HG02798 (cell line): ENCODE data around the gene RASGEF1B.

ENCODE experiments used
- ATAC-seq: cut with Tn5 transposase; IDR thresholded peaks from one replicate; pipeline ENCODE4 v1.9.1; 2021; ENCODE audit warnings: mild to moderate bottlenecking; ENCODE audit not compliant: unreplicated experiment, poor library complexity

RASGEF1B gene

DNA sequence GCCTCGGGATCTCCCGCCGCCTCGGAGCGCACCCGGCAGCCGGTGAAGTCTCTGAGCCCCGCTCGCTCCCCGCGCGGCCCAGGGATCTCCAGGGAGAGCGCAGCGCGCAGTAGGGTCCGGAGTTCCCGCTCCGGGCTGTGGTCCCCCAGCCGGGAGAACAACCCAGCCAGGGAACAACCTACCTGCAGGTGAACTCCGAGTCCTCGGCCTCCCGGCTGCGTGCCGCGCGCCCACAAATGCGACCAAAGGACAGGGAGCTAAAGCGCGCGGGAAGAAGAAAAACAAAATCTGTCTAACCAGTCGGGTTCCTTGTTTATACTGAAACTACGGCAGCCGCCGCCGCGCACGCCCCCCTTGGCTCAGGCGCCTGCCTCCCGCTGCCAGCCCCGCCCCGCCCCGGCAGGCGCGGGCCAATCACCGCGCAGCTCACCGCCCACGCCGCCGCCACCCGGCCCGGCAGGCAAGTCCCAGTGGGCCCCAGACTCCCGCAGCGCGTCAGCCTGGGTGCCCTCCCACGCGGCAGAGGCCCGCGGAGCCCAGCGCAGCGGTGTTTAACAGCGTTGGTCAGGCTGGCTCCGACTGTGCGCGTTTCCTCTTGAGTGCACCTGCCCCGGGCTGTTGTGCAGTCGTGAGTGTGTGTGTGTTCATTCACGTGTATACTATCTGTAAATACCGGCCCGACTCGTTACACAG lies at the start of gene RASGEF1B:
RASGEF1B (minus strand) TSS at position 320 of the 693 bp plus-strand sequence. CDS start 12,399 bp downstream, outside the sequence.
- peak; percentile 98 for ATAC-seq

DNA sequence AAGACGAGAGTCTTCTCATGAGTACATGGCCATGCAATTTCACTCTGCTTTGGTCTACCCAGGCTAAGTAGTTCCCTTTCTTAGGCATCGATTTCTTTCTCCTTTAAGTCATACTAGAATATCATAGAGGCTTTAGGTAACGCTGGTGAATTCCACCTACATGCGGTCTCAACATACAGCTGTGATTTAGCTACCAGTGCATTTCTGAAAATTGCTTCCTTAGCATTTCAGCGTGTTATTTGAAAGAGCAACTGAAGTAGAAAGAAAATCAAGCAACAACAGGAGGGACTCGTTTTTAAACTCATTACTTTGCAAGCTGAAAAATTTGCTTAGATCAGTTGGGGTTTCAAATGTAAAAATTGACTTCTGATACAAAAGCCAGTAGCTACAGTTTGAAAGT lies 48.1 kb upstream of the RASGEF1B start:
- no peak for ATAC-seq

DNA sequence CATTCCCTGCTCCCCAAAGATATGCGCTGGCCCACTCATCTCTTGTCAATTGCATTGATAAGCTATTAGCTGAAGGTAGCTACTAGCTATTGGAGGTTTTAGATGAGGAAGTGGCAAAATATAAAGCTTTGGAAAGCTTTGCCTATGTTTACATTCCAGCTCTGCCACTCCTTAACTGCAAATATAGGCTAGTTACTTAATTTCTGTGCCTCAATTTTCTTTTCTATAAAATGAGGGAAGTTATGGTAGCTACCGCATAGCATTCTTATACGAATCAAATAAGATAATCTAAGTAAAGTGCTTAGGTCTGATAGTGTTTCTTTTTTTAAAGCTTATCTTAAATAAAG lies 47.7 kb upstream of the RASGEF1B start:
- no peak for ATAC-seq

DNA sequence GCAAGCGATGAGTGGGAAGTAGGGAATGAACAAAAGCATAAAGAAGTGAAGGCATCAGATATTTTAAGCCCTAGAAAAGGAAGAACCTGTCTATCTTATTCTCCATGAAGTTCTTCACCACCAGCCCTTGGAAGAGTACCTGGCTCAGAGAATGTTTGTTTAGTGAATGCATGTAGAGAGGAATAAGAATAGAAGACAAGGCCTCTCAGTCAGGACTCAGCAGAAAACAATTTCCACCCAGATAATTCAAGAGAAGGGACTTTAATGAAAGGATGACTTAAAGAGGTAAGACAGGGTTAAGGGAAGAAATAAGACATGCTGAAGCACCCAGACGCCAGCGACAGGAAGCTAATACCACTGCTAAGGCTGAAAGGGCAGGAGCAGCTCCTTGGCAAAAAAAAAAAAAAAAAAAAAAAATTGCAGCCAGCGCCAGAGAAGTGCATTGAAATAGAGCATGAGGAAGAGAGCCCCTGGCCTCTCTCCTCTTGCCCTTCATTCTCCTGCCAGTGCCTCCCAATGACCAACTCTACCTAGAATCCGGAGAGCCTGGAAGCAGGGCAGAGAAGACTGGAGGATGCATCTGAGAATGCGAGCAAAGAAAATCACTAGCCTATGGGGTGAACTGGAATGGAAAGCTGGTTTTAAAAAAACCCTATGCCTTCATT lies 47.2 kb upstream of the RASGEF1B start:
- no peak for ATAC-seq

DNA sequence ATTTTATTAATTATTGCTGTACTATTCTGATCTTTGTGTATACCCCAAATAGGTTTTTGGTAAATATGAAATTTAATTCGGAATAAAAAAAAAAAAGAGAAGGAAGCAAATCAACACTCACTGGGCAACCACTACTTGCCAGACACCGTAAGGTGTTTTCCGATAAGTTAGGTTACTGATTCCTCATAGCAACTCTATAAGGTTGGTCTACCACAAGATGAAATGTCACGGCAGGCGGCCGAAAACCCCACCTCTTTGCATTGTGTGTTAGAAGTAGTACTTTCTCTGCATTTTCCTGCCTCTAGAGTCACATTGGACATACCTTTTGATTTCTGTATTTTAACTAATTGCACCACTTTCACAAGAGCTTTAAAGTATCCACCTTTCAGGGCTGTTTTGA lies 44.5 kb upstream of the RASGEF1B start:
- no peak for ATAC-seq

DNA sequence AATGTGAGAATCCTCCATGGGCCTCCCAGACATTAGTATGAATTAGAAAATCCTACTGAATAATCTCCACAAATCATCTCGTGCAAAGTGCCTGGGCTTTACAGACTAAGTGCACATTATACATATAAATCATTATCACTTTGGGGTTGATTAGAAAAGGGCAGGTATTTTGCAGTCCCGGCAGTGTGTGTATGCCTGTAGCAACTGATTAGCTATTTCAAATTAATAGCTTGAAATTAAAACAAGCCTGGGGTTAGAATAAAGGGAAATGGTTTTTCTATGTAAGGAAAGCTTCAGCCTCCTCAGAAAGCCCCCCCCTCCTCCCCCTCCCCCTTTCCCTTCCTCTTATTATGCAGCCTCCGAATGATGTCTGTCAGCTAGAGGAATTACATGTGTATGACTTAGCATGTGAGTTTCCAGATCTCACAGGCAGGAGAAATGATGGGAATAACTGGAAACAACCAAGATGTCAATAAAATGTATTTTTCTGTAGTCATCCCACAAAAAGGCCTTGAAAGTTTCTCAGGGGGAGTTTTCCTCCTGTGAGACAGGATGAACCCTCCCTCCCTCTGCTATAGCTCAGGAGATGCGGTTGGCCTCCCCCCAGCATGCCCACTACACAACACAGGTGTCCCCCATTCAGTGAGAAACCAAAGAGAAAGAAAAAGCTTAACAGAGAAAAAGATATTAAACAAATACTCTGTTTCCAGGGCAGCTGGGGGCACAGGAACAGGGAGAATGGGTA lies 41.2 kb upstream of the RASGEF1B start:
- ATAC-seq = no peak

DNA sequence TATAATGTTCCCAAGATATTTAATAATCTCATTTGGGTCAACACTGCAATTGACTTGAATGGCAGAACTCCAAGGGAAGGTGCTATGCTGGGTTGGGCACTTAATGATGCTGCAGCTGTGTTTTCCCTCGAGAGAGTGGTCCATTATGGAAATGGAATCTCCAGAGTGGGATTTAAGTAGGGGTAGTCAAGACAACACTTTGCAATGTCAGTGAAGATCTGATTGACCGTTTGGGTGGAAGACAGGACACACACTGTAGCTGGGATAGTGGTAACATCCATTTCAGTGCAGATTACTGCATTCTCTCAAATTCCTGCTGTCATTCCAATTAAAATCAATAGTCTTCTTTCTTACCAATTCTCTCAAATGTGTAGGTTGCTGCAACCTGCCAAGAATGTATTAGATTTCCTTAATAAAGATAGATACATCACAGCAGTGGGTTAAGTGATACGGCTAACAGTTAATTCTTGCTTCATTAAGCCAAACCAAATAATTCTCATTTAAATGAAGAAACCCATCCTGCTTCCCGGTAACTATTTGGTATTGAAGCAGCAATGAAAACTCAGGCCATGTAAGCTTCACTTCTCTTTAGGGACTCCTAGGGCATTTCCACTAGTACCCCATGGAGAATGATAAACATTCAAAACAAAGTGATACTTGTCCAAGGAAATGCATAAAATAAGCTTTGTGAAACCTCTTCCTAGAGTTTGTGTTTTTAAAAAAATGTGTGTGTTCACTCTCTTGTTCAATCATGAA lies 40.5 kb upstream of the RASGEF1B start:
- ATAC-seq = no peak

DNA sequence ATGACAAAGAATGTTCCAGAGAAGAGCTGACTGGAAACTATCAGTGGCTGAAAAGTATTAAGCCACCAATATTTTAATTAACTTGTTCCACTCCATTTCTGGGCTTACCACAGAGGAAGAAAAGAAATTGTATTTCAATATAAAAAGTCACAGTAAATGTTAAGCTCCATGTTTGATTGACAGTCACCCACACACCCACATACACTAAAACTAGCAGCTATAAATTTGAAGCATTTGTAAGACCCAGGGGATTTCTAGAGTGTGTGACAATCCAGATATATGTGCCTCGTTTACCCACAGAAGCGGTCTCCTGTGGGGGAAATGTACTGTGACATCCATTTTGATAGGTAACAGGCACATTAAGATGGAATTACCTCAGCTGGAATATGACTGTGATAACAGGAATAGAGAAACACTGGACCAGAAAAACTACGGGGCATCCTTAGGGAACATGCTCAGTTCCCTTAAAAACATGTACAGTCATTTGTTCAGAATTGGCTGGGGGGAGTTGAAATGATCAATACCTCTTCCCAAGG lies 39.0 kb upstream of the RASGEF1B start:
- ATAC-seq = no peak

DNA sequence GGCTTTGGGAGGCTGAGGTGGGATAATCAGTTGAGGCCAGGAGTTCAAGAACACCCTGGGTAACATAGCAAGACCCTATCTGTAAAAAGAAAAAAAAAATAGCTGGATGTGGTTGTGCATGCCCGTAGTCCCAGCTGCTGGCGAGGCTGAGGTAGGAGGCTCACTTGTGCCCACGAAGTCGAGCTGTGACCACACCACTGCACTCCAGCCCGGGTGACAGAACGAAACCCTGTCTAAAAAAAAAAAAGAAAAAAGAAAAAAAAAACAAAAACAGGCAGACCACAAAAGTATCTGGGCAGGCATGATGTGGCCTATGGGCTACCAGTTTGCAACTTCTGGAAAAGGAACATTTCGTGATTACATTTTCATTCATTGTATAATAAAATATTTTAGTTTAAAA lies 38.1 kb upstream of the RASGEF1B start:
- ATAC-seq = no peak

DNA sequence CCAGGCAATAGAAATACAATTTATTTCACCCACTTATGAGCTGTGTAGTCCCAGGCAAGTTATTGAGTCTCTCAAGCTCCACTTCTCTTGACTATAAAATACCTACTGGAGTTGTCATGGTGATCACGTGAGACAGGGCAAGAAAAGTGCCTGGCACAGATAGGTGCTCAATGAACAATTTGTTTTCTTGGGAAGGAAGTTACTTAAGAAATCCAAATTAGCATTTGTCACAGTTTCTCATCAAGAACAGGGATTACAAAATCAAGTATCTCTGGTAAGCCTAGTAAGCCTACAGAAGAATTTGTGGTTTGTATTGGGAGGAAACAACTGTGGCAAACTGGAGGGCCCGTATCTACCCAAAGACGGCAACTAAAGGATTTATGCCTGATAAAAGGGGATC lies 37.5 kb upstream of the RASGEF1B start:
- no peak for ATAC-seq

DNA sequence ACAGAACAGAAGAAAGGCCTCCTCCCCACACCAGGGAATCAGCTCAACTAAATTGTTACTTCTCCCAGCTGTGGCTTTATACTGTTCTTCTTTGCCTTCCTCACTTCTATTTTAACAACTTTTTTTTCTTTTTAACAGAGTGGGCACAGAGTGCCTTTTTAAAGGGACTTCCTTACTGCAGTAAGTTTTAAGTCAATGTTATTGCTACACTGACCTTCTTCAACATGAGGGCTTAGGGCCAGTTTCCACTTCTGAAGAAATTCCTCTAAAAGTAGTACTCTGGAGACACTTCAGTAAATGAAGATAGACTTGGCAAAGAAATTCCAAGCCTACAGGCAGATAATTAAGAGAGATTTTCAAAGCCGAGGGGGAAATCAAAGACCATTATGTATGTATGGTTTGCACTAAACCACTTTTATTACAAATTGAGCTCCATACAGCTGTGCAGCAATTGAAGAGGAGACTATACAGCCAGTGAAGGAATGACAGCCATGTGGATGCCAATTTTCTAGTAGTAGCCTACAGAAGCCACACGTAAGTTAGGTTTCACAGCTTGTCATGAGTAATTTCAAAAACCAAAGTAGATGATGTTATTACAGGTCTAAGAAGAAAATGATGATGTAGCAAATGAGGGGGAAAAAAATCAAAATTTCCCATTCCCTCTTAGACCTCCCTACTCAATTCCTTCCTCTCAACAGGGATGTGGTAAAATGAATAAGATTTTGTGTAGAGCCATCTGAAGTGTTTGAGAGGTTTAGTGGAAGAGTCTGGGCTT lies 36.9 kb upstream of the RASGEF1B start:
- ATAC-seq = no peak

DNA sequence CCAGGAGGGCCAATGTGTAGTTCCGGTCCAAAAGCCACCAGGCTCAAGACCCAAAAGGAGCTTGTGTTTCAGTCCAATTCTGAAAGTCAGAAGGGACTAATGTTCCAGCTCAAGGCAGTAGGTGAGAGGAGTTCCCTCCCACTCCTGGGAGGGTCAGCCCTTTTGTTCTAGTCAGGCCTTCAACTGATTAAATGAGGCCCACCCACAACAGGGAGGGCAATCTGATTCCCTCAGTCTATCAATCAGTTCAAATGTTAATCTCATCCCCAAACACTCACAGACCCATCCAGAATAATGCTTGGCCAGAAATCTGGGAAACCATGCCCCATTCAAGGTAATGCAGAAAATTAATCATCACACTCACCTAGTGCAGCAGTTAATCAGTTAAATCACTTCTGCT lies 35.8 kb upstream of the RASGEF1B start:
- no peak for ATAC-seq

DNA sequence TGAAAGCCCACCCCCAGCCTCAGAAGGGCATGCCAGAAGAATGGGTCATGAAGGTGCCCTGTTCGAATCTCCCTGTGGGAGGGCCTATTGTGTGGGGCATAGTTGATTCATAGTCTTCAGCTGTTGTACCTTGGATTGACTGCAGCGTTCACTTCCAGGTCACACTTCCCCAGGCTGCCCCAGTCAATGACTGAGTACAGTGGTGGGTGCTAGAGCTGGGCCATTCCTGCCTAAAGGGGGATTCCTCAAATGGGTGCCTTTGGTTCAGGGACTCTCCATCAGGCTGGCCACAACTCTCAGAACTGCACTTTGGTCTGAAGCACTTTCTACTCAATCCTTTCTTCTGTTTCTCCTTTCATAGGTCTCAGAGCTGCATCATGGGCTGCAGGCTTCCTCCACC lies 35.0 kb upstream of the RASGEF1B start:
- peak; percentile 82 for ATAC-seq

DNA sequence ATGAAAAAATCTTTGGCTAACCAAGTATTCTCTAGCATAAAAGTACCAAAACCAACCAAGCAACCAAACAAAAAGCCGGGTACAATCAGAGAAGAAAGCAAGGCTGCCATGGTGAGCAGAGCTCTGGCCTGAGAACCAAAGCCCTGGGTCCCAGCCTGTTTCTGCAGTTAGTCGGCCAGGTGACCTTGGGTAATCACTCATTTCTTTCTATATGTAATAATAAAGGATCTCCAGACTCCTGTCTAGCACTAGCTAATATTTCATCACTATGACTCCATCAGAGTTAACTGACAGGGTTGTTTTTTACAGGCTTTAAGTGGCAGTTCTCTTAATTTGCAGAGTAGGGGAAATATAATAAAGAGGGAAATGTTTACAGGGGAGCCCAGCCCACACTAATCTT lies 34.0 kb upstream of the RASGEF1B start:
- no peak for ATAC-seq

DNA sequence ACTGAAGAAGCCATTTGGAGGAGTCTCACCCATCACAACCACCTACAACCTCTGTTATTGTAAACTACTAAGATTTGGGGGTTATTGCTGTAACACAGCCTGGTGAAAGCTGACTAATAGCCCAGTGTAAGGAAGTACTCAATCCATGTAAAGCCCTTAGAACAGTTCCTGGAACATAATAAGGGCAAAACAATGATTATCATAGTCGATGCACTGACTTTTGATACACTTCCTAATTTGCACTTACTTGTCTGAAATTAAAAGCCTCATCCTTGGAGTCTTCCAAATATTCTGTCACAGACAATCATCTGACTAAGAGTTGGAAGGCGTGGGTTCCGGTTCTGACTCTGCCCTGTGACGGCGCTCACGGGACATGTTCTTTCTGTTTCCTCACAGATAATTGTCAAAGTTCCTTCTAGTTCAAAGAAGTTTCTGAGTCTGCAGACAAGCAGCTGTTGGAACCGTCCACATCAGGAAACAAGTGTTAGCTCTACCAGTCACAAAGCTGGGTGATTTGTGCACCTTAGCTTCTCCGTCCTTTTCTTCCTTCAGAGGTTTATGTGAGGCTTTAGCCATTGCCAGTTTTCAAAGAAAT lies 33.4 kb upstream of the RASGEF1B start:
- peak; percentile 56 for ATAC-seq

DNA sequence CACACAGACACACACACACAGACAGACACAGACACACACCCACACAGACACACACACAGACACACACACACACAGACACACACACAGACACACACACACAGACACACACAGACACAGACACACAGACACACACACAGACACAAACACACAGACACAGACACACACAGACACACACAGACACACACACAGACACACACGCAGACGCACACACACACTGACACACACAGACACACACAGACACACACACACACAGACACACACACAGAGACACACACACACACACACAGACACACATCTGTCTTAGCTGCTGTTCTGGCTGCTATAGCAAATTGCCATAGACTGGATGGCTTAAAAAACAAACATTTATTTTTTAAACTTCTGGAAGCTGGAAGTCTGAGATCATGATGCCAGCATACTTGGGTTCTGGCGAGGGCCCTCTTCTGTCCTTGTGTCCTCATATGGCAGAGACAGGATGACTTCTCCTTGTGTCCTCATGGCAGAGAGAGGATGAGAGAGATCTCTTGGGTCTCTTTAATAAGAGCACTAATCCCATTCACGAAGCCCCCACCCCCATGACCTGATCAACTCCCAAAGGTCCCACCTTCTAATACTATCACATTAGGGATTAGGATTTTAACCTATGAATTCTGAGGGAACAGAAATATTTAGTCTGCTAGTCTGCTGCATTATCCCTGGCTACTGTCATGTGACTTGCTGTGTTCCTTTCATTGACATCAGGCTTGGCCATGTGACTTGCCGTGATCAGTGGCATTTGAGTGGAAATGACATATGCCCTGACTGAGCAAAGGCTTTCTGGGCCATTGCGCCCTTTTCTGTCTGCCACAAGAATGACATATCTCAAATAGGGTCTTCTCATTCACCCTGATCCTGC lies 32.7 kb upstream of the RASGEF1B start:
- ATAC-seq = no peak

DNA sequence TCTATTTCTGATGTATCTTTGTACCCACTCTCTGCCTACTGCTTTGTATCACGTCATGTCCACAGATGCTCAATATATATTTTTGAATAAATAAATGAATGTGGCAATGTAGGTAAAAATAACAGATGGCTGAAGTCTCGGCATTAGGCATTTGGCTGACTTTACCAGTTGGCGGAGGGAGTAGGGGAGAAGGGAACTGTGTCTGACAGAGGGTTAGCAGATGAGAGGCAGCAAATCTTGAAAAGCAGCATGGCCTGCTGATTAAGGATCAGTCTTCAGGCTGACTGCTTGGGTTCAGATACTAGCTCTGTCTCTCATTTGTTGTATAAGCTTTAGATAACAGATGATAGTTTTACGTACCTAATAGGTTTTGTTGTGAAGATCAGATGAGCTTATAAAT lies 31.9 kb upstream of the RASGEF1B start:
- no peak for ATAC-seq

DNA sequence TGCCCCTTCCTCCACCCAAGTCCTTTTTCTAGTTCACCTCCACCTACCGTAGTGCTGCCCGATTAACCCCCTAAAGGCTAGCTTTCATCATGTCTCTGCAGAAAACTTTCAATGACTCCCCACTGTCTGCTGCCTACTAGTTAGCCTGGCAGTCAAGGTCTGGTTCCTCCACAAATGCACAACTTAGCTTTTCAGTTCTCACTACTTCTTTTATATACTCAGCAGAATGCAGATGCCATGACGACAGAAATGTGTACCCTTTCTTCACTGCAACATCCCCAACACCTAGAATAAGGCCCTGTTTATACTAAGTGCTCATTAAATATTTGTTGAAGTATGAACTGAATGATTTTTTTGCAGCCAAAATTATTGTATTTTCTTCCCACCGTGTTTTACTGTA lies 30.9 kb upstream of the RASGEF1B start:
- no peak for ATAC-seq
